NB4 (cell line): ENCODE results near the gene LNPEP.

ENCODE experiments used
- CTCF ChIP-seq: IDR thresholded peaks from one replicate; pipeline ENCODE4 v1.5.1; 2012; ENCODE audit warnings: low read depth, low read length
- MYC ChIP-seq: IDR thresholded peaks from 2 replicates; pipeline ENCODE4 v1.6.1; 2011; ENCODE audit warnings: low read depth, low read length

GRCh38 chr5:96932026-96932425, 3.9 kb upstream of the LNPEP start:
- no peak for TF ChIP-seq CTCF
- TF ChIP-seq MYC: no peak
